Stimulated activated CD4-positive, alpha-beta T cell treated with anti-CD3 and anti-CD28 coated beads, Interleukin-4, amount 100 ng/mL, for 1 hour (primary cell): ENCODE data around the gene MMP14.
A peak's percentile ranks its signal among the peaks of the same experiment; 100 is the strongest.
"Not testable (repeated sequence)": the region's sequence is repeated elsewhere in the genome, so short reads cannot be mapped to it uniquely, and the experiment has no call there.

Source experiments
- DNase-seq: peaks from one replicate; pipeline ENCODE4 v3.0.0-alpha.2; 2020

The MMP14 gene

GRCh38 chr14:22814941-22815713 is 21.3 kb upstream of the MMP14 start, which contains the start of gene SLC7A7:
TSS of gene SLC7A7 (minus strand) at chr14:22815435. CDS start at chr14:22813398, 2,037 bp downstream.
- DNase-seq: no peak

- no peak for DNase-seq
Measured at GRCh38 chr14:22819151-22819988, 17.0 kb upstream of the MMP14 start.

GRCh38 chr14:22820731-22821130 is 15.7 kb upstream of the MMP14 start:
- no peak for DNase-seq

GRCh38 chr14:22821193-22822015 is 15.0 kb upstream of the MMP14 start:
- no peak for DNase-seq

GRCh38 chr14:22822016-22822570 is 14.3 kb upstream of the MMP14 start:
- no peak for DNase-seq

- DNase-seq: peak; percentile 73
Measured at GRCh38 chr14:22822571-22823098, 13.8 kb upstream of the MMP14 start.

GRCh38 chr14:22824711-22825359 is 11.6 kb upstream of the MMP14 start:
- no peak for DNase-seq

- not testable (repeated sequence) for DNase-seq
Measured at GRCh38 chr14:22829076-22829660, 7.2 kb upstream of the MMP14 start.

- DNase-seq: peak; percentile 91
Measured at GRCh38 chr14:22829661-22830442, 6.5 kb upstream of the MMP14 start, which contains the start of gene MRPL52. TSS of gene MRPL52 (plus strand) at chr14:22829887. CDS start at chr14:22829913, 26 bp downstream.

GRCh38 chr14:22830443-22831010 is 5.9 kb upstream of the MMP14 start:
- DNase-seq: no peak

GRCh38 chr14:22835505-22835904 is 880 bp upstream of the MMP14 start:
- no peak for DNase-seq

- peak; percentile 29 for DNase-seq
Measured at GRCh38 chr14:22837114-22837749, 847 bp downstream of the MMP14 start.

- no peak for DNase-seq
Measured at GRCh38 chr14:22837750-22838538, 1.6 kb downstream of the MMP14 start.

- no peak for DNase-seq
Measured at GRCh38 chr14:22838631-22839041, 2.3 kb downstream of the MMP14 start.

GRCh38 chr14:22839159-22839779 is 2.9 kb downstream of the MMP14 start:
- no peak for DNase-seq

GRCh38 chr14:22841311-22841710 is 4.9 kb downstream of the MMP14 start:
- no peak for DNase-seq

- DNase-seq: no peak
Measured at GRCh38 chr14:22841769-22842168, 5.4 kb downstream of the MMP14 start.
